Left lung (tissue), 10 donors: ENCODE data around the gene IMPACT. TPM values are rescaled to one million over a fixed set of nuclear protein-coding genes. Genes with fewer than 3 reads are reported as not detected.

ENCODE experiments used
- ATAC-seq: fragments of 200-7000 bp; cut with Tn5 transposase; one replicate; pipeline ENCODE4 v1.9.1; 2020; ENCODE audit warnings: moderate library complexity
- DNase-seq, 4 donors: peaks; one replicate each; pipeline ENCODE4 v3.0.0-alpha.2; 2013 to 2020
- H3K27ac ChIP-seq, 2 donors: fragments of 200-600 bp; sonication (generic) in 1 of 2; one replicate each; pipeline versions ENCODE4 v1.5.0 to v1.8.0; 2020 to 2021
- H3K27me3 ChIP-seq, 2 donors: fragments of 200-600 bp; sonication (generic) in 1 of 2; one replicate each; pipeline versions ENCODE4 v1.5.0 to v1.8.0; 2020 to 2021
- H3K36me3 ChIP-seq, 2 donors: fragments of 200-600 bp; sonication (generic) in 1 of 2; one replicate each; pipeline versions ENCODE4 v1.5.0 to v1.8.0; 2020 to 2021
- H3K4me1 ChIP-seq, 2 donors: fragments of 200-600 bp; one replicate each; pipeline ENCODE4 v1.8.0; 2021
- H3K4me3 ChIP-seq, 2 donors: fragments of 200-600 bp; sonication (generic) in 1 of 2; one replicate each; pipeline versions ENCODE4 v1.5.0 to v1.8.0; 2020 to 2021; ENCODE audit warnings: mild to moderate bottlenecking in 1 of 2
- H3K9me3 ChIP-seq, 2 donors: fragments of 200-600 bp; sonication (generic) in 1 of 2; one replicate each; pipeline versions ENCODE4 v1.5.0 to v1.8.0; 2020 to 2021
- intact Hi-C, 2 donors: fragments of 100-400 bp; cut with DNase I; formaldehyde crosslinking; loops; one replicate each; pipeline versions ENCODE4 v1.11.2 to v1.14.2; 2022
- polyA plus RNA-seq, 6 donors: library from polyadenylated mRNA; unstranded; fragments of 120-200 nt; gene quantifications; one replicate each; pipeline ENCODE4 v1.2.1, GENCODE V29; 2013; ENCODE audit not compliant: insufficient read length in 6 of 6
- total RNA-seq, 2 donors: library from RNA; stranded (reverse); fragmentation: NEBNext Ultra II Directional; extraction: Animal tissue kit (Norgen Biotek cat#: 25700); gene quantifications; one replicate each; pipeline ENCODE4 v1.2.1, GENCODE V29; 2021
- TF ChIP-seq, protein P1 (sequence below), 2 donors: fragments of 200-600 bp; sonication (generic) in 1 of 2; IDR thresholded peaks; one replicate each; pipeline versions ENCODE4 v1.5.0 to v1.8.0; 2021; ENCODE audit warnings: antibody characterized with exemption in 2 of 2
- donor health status: DM: no; HTN: yes; CAD: no.
- donor health status: DM: no; HTN: no; CAD: no.

Gene IMPACT
- total and polyA plus RNA-seq, 8 donors = 32.5 to 58.8 (median 51.8) TPM

DNA sequence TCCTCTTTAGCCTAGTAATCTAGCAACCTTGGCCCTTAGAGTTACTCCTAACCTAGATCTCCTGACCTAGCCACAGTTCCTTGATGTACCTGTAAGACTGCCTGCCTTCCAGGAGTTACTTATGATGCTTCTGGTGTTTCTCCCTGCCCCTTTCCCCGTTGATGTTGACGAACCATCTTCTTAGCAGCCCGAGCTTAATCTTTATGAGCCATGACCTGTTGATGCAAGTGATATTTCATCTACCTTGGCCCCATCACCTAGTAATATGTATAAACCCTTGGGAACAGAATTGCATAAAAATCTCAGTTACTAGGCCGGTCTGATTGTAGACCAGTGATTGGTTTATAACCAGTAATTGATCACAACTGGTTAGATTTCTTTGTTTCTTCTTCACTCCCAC lies 2.7 kb downstream of the IMPACT start:
- Histone ChIP-seq H3K27me3 (peaks cover 3 to 7% of the 10 kb centered on the region in 2 donors), H3K9me3 (no peaks in the 10 kb centered on the region), H3K36me3 (peaks cover 0 to 19% of the 10 kb centered on the region in 2 donors), H3K4me3 (no peak overlapping the region), H3K4me1 (peaks cover 6 to 13% of the 10 kb centered on the region in 2 donors), H3K27ac (no peak overlapping the region)
- TF ChIP-seq, protein P1, sequence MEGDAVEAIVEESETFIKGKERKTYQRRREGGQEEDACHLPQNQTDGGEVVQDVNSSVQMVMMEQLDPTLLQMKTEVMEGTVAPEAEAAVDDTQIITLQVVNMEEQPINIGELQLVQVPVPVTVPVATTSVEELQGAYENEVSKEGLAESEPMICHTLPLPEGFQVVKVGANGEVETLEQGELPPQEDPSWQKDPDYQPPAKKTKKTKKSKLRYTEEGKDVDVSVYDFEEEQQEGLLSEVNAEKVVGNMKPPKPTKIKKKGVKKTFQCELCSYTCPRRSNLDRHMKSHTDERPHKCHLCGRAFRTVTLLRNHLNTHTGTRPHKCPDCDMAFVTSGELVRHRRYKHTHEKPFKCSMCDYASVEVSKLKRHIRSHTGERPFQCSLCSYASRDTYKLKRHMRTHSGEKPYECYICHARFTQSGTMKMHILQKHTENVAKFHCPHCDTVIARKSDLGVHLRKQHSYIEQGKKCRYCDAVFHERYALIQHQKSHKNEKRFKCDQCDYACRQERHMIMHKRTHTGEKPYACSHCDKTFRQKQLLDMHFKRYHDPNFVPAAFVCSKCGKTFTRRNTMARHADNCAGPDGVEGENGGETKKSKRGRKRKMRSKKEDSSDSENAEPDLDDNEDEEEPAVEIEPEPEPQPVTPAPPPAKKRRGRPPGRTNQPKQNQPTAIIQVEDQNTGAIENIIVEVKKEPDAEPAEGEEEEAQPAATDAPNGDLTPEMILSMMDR (IDR thresholded peaks at IDR 0.05) = no peak
- intact Hi-C loops = no loop called here
- DNase-seq (no peak), ATAC-seq (no peak)

DNA sequence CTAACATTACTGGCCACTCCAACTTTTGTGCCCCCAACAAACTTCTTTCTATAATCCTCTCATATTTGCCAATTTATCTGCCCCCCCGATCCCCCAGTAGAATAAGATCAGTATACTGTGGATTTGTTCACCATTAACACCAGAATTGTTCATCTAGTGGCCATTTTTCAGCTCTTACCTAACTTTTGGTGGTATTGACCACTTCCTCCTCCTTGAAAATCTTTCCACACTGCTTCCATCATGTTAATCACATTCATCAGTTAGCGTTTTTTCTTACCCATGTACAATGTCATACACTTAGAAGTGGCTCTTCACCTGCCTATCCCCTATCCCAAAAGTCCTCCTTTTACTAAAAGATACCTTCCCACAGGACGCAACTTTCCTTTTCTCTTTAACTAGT lies 6.1 kb downstream of the IMPACT start:
- no peak for ATAC-seq
- TF ChIP-seq, protein P1 (IDR thresholded peaks at IDR 0.05) = no peak

DNA sequence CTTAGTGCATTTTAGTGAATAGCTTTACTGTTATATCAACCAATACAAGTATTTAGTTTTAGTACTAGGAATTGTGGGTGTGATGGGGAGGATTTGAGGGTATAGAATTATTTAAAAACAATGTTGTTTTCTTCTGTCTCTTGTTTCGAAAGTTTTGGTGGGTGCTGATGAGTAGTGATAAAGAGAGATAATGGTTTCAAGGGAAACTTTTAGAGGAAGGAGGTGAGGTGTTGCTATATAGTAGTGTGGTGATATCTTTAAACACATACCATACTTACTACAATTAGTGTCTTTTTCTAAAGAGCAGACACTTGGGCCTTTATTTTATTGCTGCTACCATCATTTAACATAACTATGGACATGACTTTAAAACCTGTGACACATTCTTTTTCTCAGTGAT lies 10.5 kb downstream of the IMPACT start:
- Histone ChIP-seq H3K9me3 (no peaks in the 10 kb centered on the region), H3K4me3 (no peak overlapping the region), H3K4me1 (no peaks in the 10 kb centered on the region), H3K36me3 (peaks cover 0 to 24% of the 10 kb centered on the region in 2 donors), H3K27me3 (no peaks in the 10 kb centered on the region), H3K27ac (no peak overlapping the region)
- intact Hi-C loops = no loop called here
- ATAC-seq (no peak), DNase-seq (no peak)
- TF ChIP-seq, protein P1 (IDR thresholded peaks at IDR 0.05) = no peak

More for the DNA sequence above, 6.1 kb downstream of the IMPACT start:
- Histone ChIP-seq H3K27ac (no peak overlapping the region), H3K27me3 (no peaks in the 10 kb centered on the region), H3K9me3 (no peaks in the 10 kb centered on the region), H3K4me3 (no peak overlapping the region), H3K4me1 (peaks cover 3 to 7% of the 10 kb centered on the region in 2 donors), H3K36me3 (peaks cover 0 to 19% of the 10 kb centered on the region in 2 donors)
- intact Hi-C loops = no loop called here
- DNase-seq = no peak

DNA sequence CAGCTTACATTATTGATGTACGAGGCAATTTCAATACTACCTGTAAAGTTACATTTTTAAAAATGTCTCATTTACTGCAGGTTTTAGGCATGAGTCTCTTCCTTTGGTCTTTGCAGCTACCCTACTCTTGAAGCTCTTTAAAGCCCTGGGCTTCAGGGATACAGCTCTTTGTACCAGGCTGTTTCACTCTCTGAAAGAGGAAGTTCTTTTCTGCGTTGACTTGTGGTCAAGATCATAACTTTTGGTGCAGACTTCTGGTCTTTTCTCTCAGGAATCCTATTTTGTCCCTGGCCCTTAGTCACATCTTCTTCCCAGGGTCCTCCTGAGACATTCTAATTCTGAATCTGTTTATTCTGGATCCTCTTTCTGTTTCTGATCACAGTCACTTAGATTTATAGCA lies 17.4 kb downstream of the IMPACT start:
- DNase-seq = no peak
- no peak for ATAC-seq

DNA sequence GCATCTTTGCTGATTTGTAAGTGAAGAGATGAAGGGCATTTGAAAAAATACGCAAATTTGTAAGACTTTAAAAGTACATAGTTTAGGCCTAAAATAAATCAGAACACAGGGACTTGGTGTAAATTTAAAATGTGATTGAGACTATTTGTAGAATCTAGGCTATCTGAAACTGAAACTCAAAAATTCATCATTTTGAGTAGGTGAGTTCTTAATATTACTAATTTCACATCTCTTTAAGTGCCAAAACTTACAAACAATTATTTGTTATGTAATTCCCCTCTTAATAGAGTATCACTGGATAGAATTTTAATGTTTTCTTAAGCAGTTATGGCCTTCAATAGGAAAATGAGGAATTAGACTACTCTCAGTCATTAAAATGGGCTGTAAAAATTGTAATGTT lies 20.0 kb downstream of the IMPACT start:
- no peak for ATAC-seq
- peaks cover 0 to 77% of the 10 kb centered on the region in 2 donors for H3K36me3 ChIP-seq

More for the DNA sequence above, 17.4 kb downstream of the IMPACT start:
- intact Hi-C loops = no loop called here
- Histone ChIP-seq H3K36me3 (peaks cover 0 to 69% of the 10 kb centered on the region in 2 donors), H3K27me3 (no peaks in the 10 kb centered on the region), H3K27ac (no peak overlapping the region), H3K4me3 (no peak overlapping the region), H3K9me3 (no peaks in the 10 kb centered on the region), H3K4me1 (no peaks in the 10 kb centered on the region)
- TF ChIP-seq, protein P1 (IDR thresholded peaks at IDR 0.05) = no peak

More for the DNA sequence above, 20.0 kb downstream of the IMPACT start:
- Histone ChIP-seq H3K4me3 (no peak overlapping the region), H3K9me3 (no peaks in the 10 kb centered on the region), H3K4me1 (no peaks in the 10 kb centered on the region), H3K27ac (no peak overlapping the region), H3K27me3 (no peaks in the 10 kb centered on the region)
- intact Hi-C loops = no loop called here
- TF ChIP-seq, protein P1 (IDR thresholded peaks at IDR 0.05) = no peak
- DNase-seq = no peak
